OCI-LY3 (cell line): ENCODE measurements around the gene LRP3.

Experiments used
- EZH2phosphoT487 ChIP-seq: fragments of 200-600 bp; shearing (Covaris generic); IDR thresholded peaks from 2 replicates; pipeline ENCODE4 v1.6.1; 2018; ENCODE audit warnings: antibody characterized with exemption, mixed run types, low read depth
- TF ChIP-seq, protein P1 (sequence below): fragments of 200-600, 300-600 bp; sonication (generic); IDR thresholded peaks from 2 replicates; pipeline ENCODE4 v1.5.1; 2014; ENCODE audit warnings: antibody characterized with exemption, low read length, low read depth

DNA sequence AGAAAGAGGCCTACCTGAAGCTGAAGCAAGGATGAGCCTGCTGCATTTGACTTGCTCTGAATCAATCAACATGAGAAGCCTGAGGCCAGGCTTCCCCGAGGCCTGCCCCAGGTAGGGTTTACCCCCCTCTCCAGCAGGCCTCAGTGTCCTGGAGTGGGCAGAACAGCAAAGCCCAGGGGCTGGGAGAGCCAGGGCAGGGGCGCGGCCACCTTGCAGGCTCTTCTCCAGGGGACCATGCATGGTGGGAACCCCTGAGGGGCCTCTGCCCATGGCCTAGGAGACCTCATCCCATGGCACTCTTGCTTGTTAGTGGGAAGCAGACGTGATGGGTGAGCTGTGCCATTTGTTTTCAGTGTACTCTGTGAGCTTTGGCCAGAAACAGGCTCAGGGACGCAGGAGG lies 19.9 kb upstream of the LRP3 start:
- TF ChIP-seq, protein P1, sequence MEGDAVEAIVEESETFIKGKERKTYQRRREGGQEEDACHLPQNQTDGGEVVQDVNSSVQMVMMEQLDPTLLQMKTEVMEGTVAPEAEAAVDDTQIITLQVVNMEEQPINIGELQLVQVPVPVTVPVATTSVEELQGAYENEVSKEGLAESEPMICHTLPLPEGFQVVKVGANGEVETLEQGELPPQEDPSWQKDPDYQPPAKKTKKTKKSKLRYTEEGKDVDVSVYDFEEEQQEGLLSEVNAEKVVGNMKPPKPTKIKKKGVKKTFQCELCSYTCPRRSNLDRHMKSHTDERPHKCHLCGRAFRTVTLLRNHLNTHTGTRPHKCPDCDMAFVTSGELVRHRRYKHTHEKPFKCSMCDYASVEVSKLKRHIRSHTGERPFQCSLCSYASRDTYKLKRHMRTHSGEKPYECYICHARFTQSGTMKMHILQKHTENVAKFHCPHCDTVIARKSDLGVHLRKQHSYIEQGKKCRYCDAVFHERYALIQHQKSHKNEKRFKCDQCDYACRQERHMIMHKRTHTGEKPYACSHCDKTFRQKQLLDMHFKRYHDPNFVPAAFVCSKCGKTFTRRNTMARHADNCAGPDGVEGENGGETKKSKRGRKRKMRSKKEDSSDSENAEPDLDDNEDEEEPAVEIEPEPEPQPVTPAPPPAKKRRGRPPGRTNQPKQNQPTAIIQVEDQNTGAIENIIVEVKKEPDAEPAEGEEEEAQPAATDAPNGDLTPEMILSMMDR: no peak
- no peak for TF ChIP-seq EZH2phosphoT487
